HepG2 (cell line): ENCODE measurements around the gene TMEM220. TPM values are rescaled to one million over a fixed set of nuclear protein-coding genes. Genes with fewer than 3 reads are reported as not detected.

Experiments used
- ATAC-seq: fragments of 200-7000 bp; cut with Tn5 transposase; 3 replicates; pipeline ENCODE4 v1.9.1; 2020; ENCODE audit warnings: mild to moderate bottlenecking, moderate library complexity
- BruUV-seq: library from RNA; stranded (reverse); fragments of 400-500 nt; replicated peaks from 2 replicates; lab custom pipeline; 2021; lab: Mats Ljungman, UMichigan
- CTCF ChIA-PET: fragments of 300-600 bp; formaldehyde crosslinking; extraction: SDS; loops from one replicate; lab custom pipeline; 2021; ENCODE audit warnings: low total read pairs, inconsistent platforms, low intra/inter-chr PET ratio; lab: Yijun Ruan, JAX
- POLR2A ChIA-PET: fragments of 350-600 bp; sonication (Branson Sonifier 250); formaldehyde crosslinking; loops from one replicate; lab custom pipeline; 2020; ENCODE audit warnings: antibody characterized with exemption, inconsistent platforms; lab: Yijun Ruan, JAX
- DNase-seq: peaks from one replicate; pipeline ENCODE4 v3.0.0-alpha.2; 2015; ENCODE audit warnings: low spot score
- FAIRE-seq: peaks from 3 replicates; lab custom pipeline; 2011; peaks lifted over from hg19 to GRCh38; lab: Jason Lieb, UNC
- H2AFZ ChIP-seq: one replicate; pipeline ENCODE4 v1.6.1; 2011; ENCODE audit warnings: low read length, inconsistent platforms
- H3K27ac ChIP-seq: fragments of 300-600 bp; 3 replicates; pipeline ENCODE4 v1.8.0; 2011; ENCODE audit warnings: mixed run types, mild to moderate bottlenecking, mixed read lengths, low read length, inconsistent platforms; ENCODE audit not compliant: insufficient read depth; ENCODE audit errors: extremely low read length
- H3K27me3 ChIP-seq, 2 experiments: fragments of 200-600 bp in 1 of 2; 2 replicates in 1 of 2; 3 replicates in 1 of 2; pipeline versions ENCODE4 v1.6.0 to v1.8.0; 2011; ENCODE audit warnings: low read length in 2 of 2, mild to moderate bottlenecking in 2 of 2, moderate library complexity in 2 of 2, inconsistent platforms in 1 of 2; ENCODE audit not compliant: insufficient read depth in 2 of 2, control insufficient read depth in 1 of 2
- H3K36me3 ChIP-seq, 2 experiments: fragments of 200-600 bp in 1 of 2; replicated peaks in 1 of 2; 2 replicates in 1 of 2; 3 replicates in 1 of 2; pipeline versions ENCODE4 v1.5.1 to v1.8.0; 2011; ENCODE audit warnings: low read length in 2 of 2, inconsistent platforms in 1 of 2; ENCODE audit not compliant: insufficient read depth in 2 of 2, control insufficient read depth in 1 of 2
- H3K4me1 ChIP-seq: 2 replicates; pipeline ENCODE4 v1.5.1; 2012; ENCODE audit warnings: low read length, inconsistent platforms; ENCODE audit not compliant: insufficient read depth
- H3K4me2 ChIP-seq: 2 replicates; pipeline ENCODE4 v1.6.0; 2011; ENCODE audit warnings: low read depth, low read length, inconsistent platforms
- H3K4me3 ChIP-seq, 3 experiments: fragments of 200-600 bp in 1 of 3; sonication (generic), shearing (Covaris generic) in 1 of 3; replicated peaks in 1 of 3; 2 replicates each; pipeline ENCODE4 v1.5.1; 2011 to 2016; ENCODE audit warnings: low read length in 3 of 3, inconsistent platforms in 2 of 3, low read depth in 2 of 3, mild to moderate bottlenecking in 2 of 3, control low read depth in 1 of 3, mixed read lengths in 1 of 3; ENCODE audit not compliant: insufficient read depth in 1 of 3
- H3K79me2 ChIP-seq: one replicate; pipeline ENCODE4 v1.6.1; 2011; ENCODE audit warnings: low read length, inconsistent platforms; ENCODE audit not compliant: insufficient read depth
- H3K9ac ChIP-seq: 2 replicates; pipeline ENCODE4 v1.6.0; 2011; ENCODE audit warnings: mild to moderate bottlenecking, low read depth, low read length, inconsistent platforms; ENCODE audit not compliant: insufficient read depth
- H3K9me3 ChIP-seq: 2 replicates; pipeline ENCODE4 v1.5.1; 2012; ENCODE audit warnings: mild to moderate bottlenecking, low read length
- H4K20me1 ChIP-seq: 2 replicates; pipeline ENCODE4 v1.6.0; 2011; ENCODE audit warnings: inconsistent platforms, mild to moderate bottlenecking, low read length, moderate library complexity; ENCODE audit not compliant: insufficient read depth
- ARNTL ChIP-seq: sonication (generic); formaldehyde crosslinking; IDR thresholded peaks from 2 replicates; pipeline ENCODE4 v1.4.0; 2020; ENCODE audit warnings: mild to moderate bottlenecking, missing genetic modification reagents
- CCAR2 ChIP-seq: fragments of 200-400 bp; formaldehyde crosslinking; optimal IDR thresholded peaks from 2 replicates; pipeline ENCODE3; 2018; ENCODE audit warnings: low read depth, mild to moderate bottlenecking, low read length, moderate library complexity
- ERF ChIP-seq: IDR thresholded peaks from 2 replicates; pipeline ENCODE4 v1.6.1; 2018; ENCODE audit warnings: missing biosample characterization, missing genetic modification reagents
- FOXK1 ChIP-seq: sonication (generic); formaldehyde crosslinking; IDR thresholded peaks from 2 replicates; pipeline ENCODE4 v1.4.0; 2020; ENCODE audit warnings: low read depth, missing genetic modification reagents, borderline replicate concordance
- FOXP1 ChIP-seq, 2 experiments: fragments of 450-650 bp in 1 of 2; IDR thresholded peaks; 2 replicates each; pipeline ENCODE4 v1.6.1; 2017 to 2018; ENCODE audit warnings: antibody characterized with exemption in 1 of 2
- FOXP4 ChIP-seq: sonication (generic); formaldehyde crosslinking; IDR thresholded peaks from 2 replicates; pipeline ENCODE4 v1.4.0; 2020; ENCODE audit warnings: missing genetic modification reagents
- GTF2F1 ChIP-seq: fragments of 150-350 bp; IDR thresholded peaks from 2 replicates; pipeline ENCODE4 v1.6.1; 2014; ENCODE audit warnings: low read length
- HNRNPL ChIP-seq: fragments of 200-400 bp; formaldehyde crosslinking; IDR thresholded peaks from 2 replicates; pipeline ENCODE4 v1.6.1; 2017; ENCODE audit warnings: mild to moderate bottlenecking, low read depth, low read length
- MBD4 ChIP-seq: IDR thresholded peaks from 2 replicates; pipeline ENCODE4 v1.6.1; 2012; ENCODE audit warnings: low read length, inconsistent platforms, borderline replicate concordance
- MXD1 ChIP-seq: sonication (generic); formaldehyde crosslinking; IDR thresholded peaks from 2 replicates; pipeline ENCODE4 v1.4.0; 2020; ENCODE audit warnings: mild to moderate bottlenecking, missing genetic modification reagents
- PREB ChIP-seq: sonication (generic); formaldehyde crosslinking; IDR thresholded peaks from 2 replicates; pipeline ENCODE4 v1.4.0; 2020; ENCODE audit warnings: missing genetic modification reagents
- PRPF4 ChIP-seq: fragments of 200-400 bp; formaldehyde crosslinking; IDR thresholded peaks from 2 replicates; pipeline ENCODE4 v1.6.1; 2016; ENCODE audit warnings: low read length, low read depth; ENCODE audit not compliant: poor library complexity, severe bottlenecking
- RFX3 ChIP-seq: IDR thresholded peaks from 2 replicates; pipeline ENCODE4 v1.6.1; 2016; ENCODE audit warnings: missing biosample characterization, missing genetic modification reagents
- RFXAP ChIP-seq: sonication (generic); formaldehyde crosslinking; IDR thresholded peaks from 2 replicates; pipeline ENCODE4 v1.4.0; 2020; ENCODE audit warnings: missing genetic modification reagents, borderline replicate concordance
- THYN1 ChIP-seq: sonication (generic); formaldehyde crosslinking; IDR thresholded peaks from 2 replicates; pipeline ENCODE4 v1.8.1; 2023; ENCODE audit warnings: low read depth, mild to moderate bottlenecking, moderate library complexity, missing genetic modification reagents, borderline replicate concordance
- TRIM22 ChIP-seq: fragments of 450-650 bp; IDR thresholded peaks from 2 replicates; pipeline ENCODE4 v1.6.1; 2017
- ZNF20 ChIP-seq: sonication (generic); formaldehyde crosslinking; IDR thresholded peaks from 2 replicates; pipeline ENCODE4 v1.4.0; 2020; ENCODE audit warnings: mild to moderate bottlenecking, moderate library complexity, missing genetic modification reagents
- ZNF484 ChIP-seq: sonication (generic); formaldehyde crosslinking; IDR thresholded peaks from 2 replicates; pipeline ENCODE4 v1.5.1; 2020; ENCODE audit warnings: mild to moderate bottlenecking, low read depth, missing genetic modification reagents, borderline replicate concordance
- ZNF513 ChIP-seq: sonication (generic); formaldehyde crosslinking; conservative IDR thresholded peaks from 2 replicates; pipeline ENCODE4 v1.5.0; 2020; ENCODE audit warnings: missing genetic modification reagents
- ZNF549 ChIP-seq: sonication (generic); formaldehyde crosslinking; IDR thresholded peaks from 2 replicates; pipeline ENCODE4 v1.5.0; 2020; ENCODE audit warnings: missing genetic modification reagents
- WGBS: methylation state at CpG from one replicate; pipeline ENCODE4 v1.1.6; 2017; ENCODE audit warnings: low lambda C conversion rate; 5-methylcytosine and 5-hydroxymethylcytosine counted together
- in situ Hi-C: cut with HindIII; loops from 2 replicates; pipeline ENCODE4 v1.10.0; 2017; ENCODE audit warnings: low pct_unique_long_range_greater_than_20kb; ENCODE audit not compliant: extremely low pct_ligation_motif_present
- intact Hi-C: fragments of 100-400 bp; cut with micrococcal nuclease; formaldehyde crosslinking; loops from one replicate; pipeline ENCODE4 v1.10.0; 2022; ENCODE audit not compliant: unreplicated experiment
- polyA plus RNA-seq, 8 experiments: library from polyadenylated mRNA; depleted of rRNA in 3 of 8; stranded (reverse) in 7 of 8; unstranded in 1 of 8; fragments of >200 nt; fragmentation: Illumina TruSeq in 4 of 8; extraction: Trizol in 4 of 8; gene quantifications; 2 replicates each; pipeline versions ENCODE4 v1.2.1 to v1.2.3, GENCODE V29; 2011 to 2016; ENCODE audit warnings: low read depth in 4 of 8, missing spikeins in 1 of 8, mixed read lengths in 1 of 8; ENCODE audit not compliant: insufficient read depth in 1 of 8
- total RNA-seq, 5 experiments: library from RNA; depleted of rRNA; stranded (reverse); fragments of >200 nt; fragmentation: Illumina TruSeq; extraction: Trizol; gene quantifications; 2 replicates each; pipeline ENCODE4 v1.2.3, GENCODE V29; 2016; ENCODE audit warnings: low read depth in 1 of 5

TMEM220 gene
- total and polyA plus RNA-seq, 2 of the 13 experiments (the other 11 are each of a cell fraction or from before 2014, with no cell fraction given) = 1.3 to 2.2 TPM

- H3K9ac ChIP-seq = no peak overlapping the region
- POLR2A ChIA-PET = no interaction called here
- TF ChIP-seq HNRNPL (no peak), ERF (CRISPR knock-in tag) (no peak), ZNF513 (CRISPR knock-in tag) (no peak), PRPF4 (no peak), FOXK1 (CRISPR knock-in tag) (no peak), PREB (CRISPR knock-in tag) (no peak), GTF2F1 (no peak), ZNF484 (CRISPR knock-in tag) (no peak), RFX3 (no peak), ZNF20 (CRISPR knock-in tag) (no peak), FOXP1 (IDR thresholded peaks at IDR 0.05) (no peak), FOXP1 (CRISPR knock-in tag; IDR thresholded peaks at IDR 0.05) (no peak), TRIM22 (no peak), ZNF549 (no peak), THYN1 (no peak), MXD1 (CRISPR knock-in tag) (no peak), ARNTL (CRISPR knock-in tag) (no peak), MBD4 (no peak), CCAR2 (no peak), FOXP4 (CRISPR knock-in tag) (no peak), RFXAP (CRISPR knock-in tag) (no peak)
- H3K36me3 ChIP-seq = no peaks in the 10 kb centered on the region
- no peak overlapping the region for H3K4me3 ChIP-seq
- in situ Hi-C loops (no loop called here), intact Hi-C loops (no loop called here)
- no peaks in the 10 kb centered on the region for H3K27me3 ChIP-seq
- ATAC-seq (no peak), FAIRE-seq (no peak), DNase-seq (no peak)
- no peak overlapping the region for H3K4me2 ChIP-seq
- BruUV-seq = no TSS peak
- no peaks in the 10 kb centered on the region for H4K20me1 ChIP-seq
- H3K4me1 ChIP-seq = peaks cover 6% of the 10 kb centered on the region; the same call in 1 of the 2 replicates
- WGBS = 40% methylated on average over 6 of the region's 6 CpGs
- H3K27ac ChIP-seq = no peak overlapping the region
- H2AFZ ChIP-seq = no peak overlapping the region
- CTCF ChIA-PET = no interaction called here
- no peaks in the 10 kb centered on the region for H3K79me2 ChIP-seq
- peaks cover 6% of the 10 kb centered on the region for H3K9me3 ChIP-seq
Observed at GRCh38 chr17:10769840-10770239, 40.0 kb upstream of the TMEM220 start.
